Liver (tissue), 9 donors: Measurements from ENCODE around the gene ATIC. TPM values are rescaled to one million over a fixed set of nuclear protein-coding genes. Genes with fewer than 3 reads are reported as not detected.

Experiments
- DNase-seq: peaks from one replicate; pipeline ENCODE4 v3.0.0-alpha.2; 2017; ENCODE audit warnings: low spot score
- H3K27ac ChIP-seq, 2 donors: one replicate each; pipeline ENCODE4 v1.7.0; 2013; ENCODE audit warnings: inconsistent platforms in 2 of 2, low read length in 2 of 2, control low read depth in 1 of 2, low read depth in 1 of 2, mild to moderate bottlenecking in 1 of 2
- H3K27me3 ChIP-seq, 4 donors: one replicate each; pipeline versions ENCODE4 v1.6.1 to v1.7.0; 2013; ENCODE audit warnings: low read length in 3 of 4, inconsistent platforms in 1 of 4, mild to moderate bottlenecking in 1 of 4, moderate library complexity in 1 of 4; ENCODE audit not compliant: control insufficient read depth in 4 of 4, insufficient read depth in 4 of 4
- H3K36me3 ChIP-seq, 4 donors: one replicate each; pipeline versions ENCODE4 v1.6.1 to v1.7.0; 2013; ENCODE audit warnings: low read length in 3 of 4, mild to moderate bottlenecking in 3 of 4, low read depth in 1 of 4, moderate library complexity in 1 of 4; ENCODE audit not compliant: control insufficient read depth in 4 of 4, insufficient read depth in 3 of 4
- H3K4me1 ChIP-seq, 4 donors: one replicate each; pipeline versions ENCODE4 v1.6.1 to v1.7.0; 2013; ENCODE audit warnings: low read length in 3 of 4, mild to moderate bottlenecking in 3 of 4, moderate library complexity in 1 of 4; ENCODE audit not compliant: control insufficient read depth in 4 of 4, insufficient read depth in 4 of 4
- H3K4me3 ChIP-seq, 3 donors: one replicate each; pipeline versions ENCODE4 v1.6.1 to v1.7.0; 2013; ENCODE audit warnings: low read length in 3 of 3, control low read depth in 1 of 3, low read depth in 1 of 3, mild to moderate bottlenecking in 1 of 3
- H3K9ac ChIP-seq, 2 donors: one replicate each; pipeline ENCODE4 v1.7.0; 2013; ENCODE audit warnings: low read length in 2 of 2, mild to moderate bottlenecking in 2 of 2, moderate library complexity in 2 of 2, control low read depth in 1 of 2, low read depth in 1 of 2
- H3K9me3 ChIP-seq, 4 donors: one replicate each; pipeline versions ENCODE4 v1.6.1 to v1.7.0; 2013; ENCODE audit warnings: low read length in 3 of 4; ENCODE audit not compliant: control insufficient read depth in 4 of 4
- ATF3 ChIP-seq: IDR thresholded peaks from 2 replicates; pipeline ENCODE4 v1.6.1; 2016; ENCODE audit warnings: antibody characterized with exemption
- CTCF ChIP-seq: fragments of 150-350 bp; IDR thresholded peaks from 2 replicates; pipeline ENCODE4 v1.5.1; 2017; ENCODE audit warnings: improper control_type of control experiment, low read depth, low read length; ENCODE audit not compliant: missing input control
- EGR1 ChIP-seq, 2 donors: IDR thresholded peaks; 2 replicates each; pipeline ENCODE4 v1.6.1; 2016 to 2018; ENCODE audit warnings: antibody characterized with exemption in 2 of 2, low read depth in 2 of 2
- FOXA2 ChIP-seq: IDR thresholded peaks from 2 replicates; pipeline ENCODE4 v1.6.1; 2016; ENCODE audit warnings: antibody characterized with exemption
- HNF4A ChIP-seq, 2 donors: conservative IDR thresholded peaks; 2 replicates each; pipeline ENCODE4 v1.6.1; 2016; ENCODE audit warnings: antibody characterized with exemption in 2 of 2, mild to moderate bottlenecking in 2 of 2
- HNF4G ChIP-seq: IDR thresholded peaks from 2 replicates; pipeline ENCODE4 v1.6.1; 2016; ENCODE audit warnings: antibody characterized with exemption
- JUND ChIP-seq, 2 donors: IDR thresholded peaks; 2 replicates each; pipeline ENCODE4 v1.6.1; 2016; ENCODE audit warnings: antibody characterized with exemption in 2 of 2
- MAX ChIP-seq: IDR thresholded peaks from 2 replicates; pipeline ENCODE4 v1.6.1; 2016; ENCODE audit warnings: antibody characterized with exemption
- RXRA ChIP-seq, 2 donors: IDR thresholded peaks; 2 replicates each; pipeline ENCODE4 v1.6.1; 2017 to 2018; ENCODE audit warnings: antibody characterized with exemption in 2 of 2, mild to moderate bottlenecking in 1 of 2
- TAF1 ChIP-seq: conservative IDR thresholded peaks from 2 replicates; pipeline ENCODE4 v1.6.1; 2016; ENCODE audit warnings: antibody characterized with exemption, mild to moderate bottlenecking
- YY1 ChIP-seq: IDR thresholded peaks from 2 replicates; pipeline ENCODE4 v1.6.1; 2016; ENCODE audit warnings: antibody characterized with exemption, mild to moderate bottlenecking
- ZBTB33 ChIP-seq: IDR thresholded peaks from 2 replicates; pipeline ENCODE4 v1.6.1; 2016; ENCODE audit warnings: antibody characterized with exemption
- WGBS: extraction: QIAGEN DNeasy Blood & Tissue Kit; methylation state at CpG from one replicate; pipeline ENCODE4 v1.1.7; 2013; 5-methylcytosine and 5-hydroxymethylcytosine counted together
- polyA plus RNA-seq, 2 donors: library from polyadenylated mRNA; stranded (reverse) in 1 of 2; unstranded in 1 of 2; fragments of 200-250 nt in 1 of 2; fragments of >200 nt in 1 of 2; fragmentation: Nextera tagmentation in 1 of 2; extraction: Ambion mirVana in 1 of 2; gene quantifications; one replicate each; pipeline versions ENCODE4 v1.2.1 to v1.2.3, GENCODE V29; 2013 to 2015
- total RNA-seq, 2 donors: library from RNA; depleted of rRNA; stranded (reverse); fragments of >200 nt; gene quantifications; one replicate each; pipeline ENCODE4 v1.2.3, GENCODE V29; 2014
- donor health status: healthy.
- donor health status: healthy.
- donor health status: healthy.
- donor health status: healthy.
- donor health status: healthy.

The ATIC gene
- total and polyA plus RNA-seq, 4 donors = 22.9 to 50.0 (median 36.0) TPM

GRCh38 chr2:215290980-215291599, 20.8 kb upstream of the ATIC start:
- no peak for DNase-seq
- WGBS = 84% methylated on average over 3 of the region's 3 CpGs
- Histone ChIP-seq H3K27me3 (no peaks in the 10 kb centered on the region), H3K9me3 (no peaks in the 10 kb centered on the region), H3K27ac (no peak overlapping the region), H3K4me3 (no peak overlapping the region), H3K36me3 (no peaks in the 10 kb centered on the region), H3K9ac (no peak overlapping the region), H3K4me1 (no peaks in the 10 kb centered on the region)
- TF ChIP-seq JUND (IDR thresholded peaks at IDR 0.05) = no peak
- TF ChIP-seq ATF3 = no peak
- TF ChIP-seq FOXA2 = no peak
- TF ChIP-seq MAX = no peak
- no peak for TF ChIP-seq TAF1
- TF ChIP-seq EGR1 (IDR thresholded peaks at IDR 0.05; ENCODE audit: low read depth in 2 of 2) = no peak
- TF ChIP-seq ZBTB33 = no peak
- TF ChIP-seq CTCF = no peak
- no peak for TF ChIP-seq HNF4G
- TF ChIP-seq HNF4A (conservative IDR thresholded peaks at IDR 0.05) = no peak
- no peak for TF ChIP-seq YY1

- no peak overlapping the region for H3K9ac ChIP-seq
- WGBS = 73% methylated on average over 4 of the region's 4 CpGs
- no peak overlapping the region for H3K4me3 ChIP-seq
- no peaks in the 10 kb centered on the region for H3K36me3 ChIP-seq
- H3K4me1 ChIP-seq = no peaks in the 10 kb centered on the region
- H3K9me3 ChIP-seq = no peaks in the 10 kb centered on the region
- H3K27ac ChIP-seq = no peak overlapping the region
- no peak for DNase-seq
- TF ChIP-seq RXRA (IDR thresholded peaks at IDR 0.05) = no peak
- H3K27me3 ChIP-seq = no peaks in the 10 kb centered on the region
These were observed 18.0 kb upstream of the ATIC start for GRCh38 chr2:215293879-215294278.

- Histone ChIP-seq H3K36me3 (no peaks in the 10 kb centered on the region), H3K4me1 (no peaks in the 10 kb centered on the region), H3K27ac (no peak overlapping the region), H3K9ac (no peak overlapping the region), H3K4me3 (no peak overlapping the region), H3K9me3 (peaks cover 0 to 2% (median 0%) of the 10 kb centered on the region in 4 donors), H3K27me3 (no peaks in the 10 kb centered on the region)
- 90% methylated on average over 6 of the region's 6 CpGs for WGBS
- TF ChIP-seq ATF3 (no peak), RXRA (IDR thresholded peaks at IDR 0.05) (no peak)
- no peak for DNase-seq
These were observed 12.5 kb upstream of the ATIC start for GRCh38 chr2:215299337-215299859.
